Erythroblast (primary cell): ENCODE data around the gene GPR42.
"Not testable (repeated sequence)": the region's sequence is repeated elsewhere in the genome, so short reads cannot be mapped to it uniquely, and the experiment has no call there.

ENCODE experiments used
- DNase-seq, 2 experiments: peaks; one replicate each; lab custom pipeline; 2025; lab: John Stamatoyannopoulos, UW
- GATA1 ChIP-seq: IDR thresholded peaks from 2 replicates; pipeline ENCODE4 v1.6.1; 2011; ENCODE audit warnings: low read depth, mild to moderate bottlenecking, control low read depth, low read length, moderate library complexity
- POLR2A ChIP-seq: IDR thresholded peaks from 2 replicates; pipeline ENCODE4 v1.6.1; 2011; ENCODE audit warnings: mild to moderate bottlenecking, low read length

GPR42 gene

DNA sequence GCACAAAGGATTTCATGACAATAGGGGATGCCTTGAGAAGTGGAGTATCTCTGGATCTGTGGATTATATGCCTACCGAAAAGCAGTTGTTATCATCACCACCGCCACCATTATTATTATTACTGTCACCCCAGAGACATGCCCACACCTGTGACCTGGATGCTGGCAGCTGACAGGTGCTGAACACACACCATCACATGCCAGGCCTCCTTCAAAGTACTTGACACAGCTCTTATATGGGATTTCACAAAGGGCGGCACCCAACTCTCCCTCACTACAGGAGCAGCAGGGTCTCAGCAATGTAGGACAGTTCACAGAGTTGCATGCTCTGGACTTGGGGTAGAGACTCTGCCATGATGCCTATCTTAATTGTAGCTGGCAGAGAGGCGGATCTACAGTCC is 5.6 kb upstream of the GPR42 start:
- TF ChIP-seq GATA1 = no peak
- TF ChIP-seq POLR2A = no peak
- DNase-seq = no peak

DNA sequence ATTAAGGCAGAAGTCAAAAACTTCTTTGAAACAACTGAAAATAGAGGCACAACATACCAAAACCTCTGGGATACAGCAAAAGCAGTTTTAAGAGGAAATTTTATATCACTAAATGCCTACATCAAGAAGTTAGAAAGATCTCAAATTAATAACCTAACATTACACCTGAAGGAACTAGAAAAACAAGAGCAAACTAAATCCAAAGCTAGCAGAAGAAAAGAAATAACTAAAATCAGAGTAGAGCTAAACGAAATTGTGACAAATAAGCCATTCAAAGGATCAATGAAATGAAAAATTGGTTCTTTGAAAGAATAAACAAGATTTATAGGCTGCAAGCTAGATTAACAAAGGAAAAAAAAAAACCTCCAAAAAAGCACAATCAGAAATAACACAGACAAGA is 2.5 kb upstream of the GPR42 start:
- no peak for TF ChIP-seq POLR2A
- no peak for TF ChIP-seq GATA1

DNA sequence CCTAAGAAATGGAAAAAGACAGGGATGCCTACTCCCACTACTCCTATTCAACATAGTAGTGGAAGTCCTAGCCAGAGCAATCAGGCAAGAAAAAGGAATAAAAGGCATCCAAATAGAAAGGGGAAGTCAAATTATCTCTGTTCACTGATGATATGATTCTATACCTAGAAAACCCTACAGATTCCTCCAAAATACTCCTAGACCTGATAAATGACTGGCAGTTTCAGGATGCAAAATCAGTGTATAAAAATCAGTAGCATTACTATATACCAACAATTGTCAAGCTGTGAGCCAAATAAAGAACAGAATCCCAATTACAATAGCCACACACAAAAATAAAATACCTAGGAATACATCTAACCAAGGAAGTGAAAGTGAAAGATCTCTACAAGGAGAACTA is 1.3 kb upstream of the GPR42 start:
- TF ChIP-seq GATA1 = no peak
- no peak for TF ChIP-seq POLR2A
- no peak for DNase-seq

More for the DNA sequence above, 2.5 kb upstream of the GPR42 start:
- no peak for DNase-seq

DNA sequence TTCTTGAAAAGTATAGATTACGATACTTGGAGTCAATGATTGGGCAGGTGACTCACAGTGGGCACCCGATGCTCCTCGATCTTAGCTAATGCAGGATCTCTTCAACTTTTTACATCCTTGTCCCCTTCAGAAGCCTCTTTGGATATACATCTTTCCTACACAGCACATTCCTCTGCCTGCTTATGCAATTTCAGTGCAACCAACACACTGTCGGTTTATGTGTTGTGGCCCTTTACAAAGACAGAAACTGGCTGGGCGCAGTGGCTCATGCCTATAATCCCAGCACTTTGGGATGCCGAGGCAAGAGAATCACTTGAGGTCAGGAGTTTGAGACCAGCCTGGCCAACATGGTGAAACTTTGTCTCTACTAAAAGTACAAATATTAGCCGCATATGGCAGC is 2.6 kb downstream of the GPR42 start:
- no peak for DNase-seq
- TF ChIP-seq GATA1 = no peak
- TF ChIP-seq POLR2A = no peak

DNA sequence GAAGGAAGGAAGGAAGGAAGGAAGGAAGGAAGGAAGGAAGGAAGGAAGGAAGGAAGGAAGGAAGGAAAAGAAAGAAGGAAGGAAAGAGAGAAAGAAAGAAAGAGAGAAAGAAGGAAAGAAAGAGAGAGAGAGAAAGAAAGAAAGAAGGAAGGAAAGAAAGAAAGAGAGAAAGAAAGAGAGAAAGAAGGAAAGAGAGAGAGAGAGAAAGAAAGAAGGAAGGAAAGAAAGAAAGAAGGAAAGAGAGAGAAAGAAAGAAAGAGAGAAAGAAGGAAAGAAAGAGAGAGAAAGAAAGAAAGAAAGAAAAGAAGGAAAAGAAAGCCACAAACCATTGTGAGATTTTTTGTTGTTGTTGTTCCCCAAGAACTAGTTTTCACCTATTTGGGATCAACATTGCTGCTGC is 3.2 kb downstream of the GPR42 start:
- DNase-seq = not testable (repeated sequence)

DNA sequence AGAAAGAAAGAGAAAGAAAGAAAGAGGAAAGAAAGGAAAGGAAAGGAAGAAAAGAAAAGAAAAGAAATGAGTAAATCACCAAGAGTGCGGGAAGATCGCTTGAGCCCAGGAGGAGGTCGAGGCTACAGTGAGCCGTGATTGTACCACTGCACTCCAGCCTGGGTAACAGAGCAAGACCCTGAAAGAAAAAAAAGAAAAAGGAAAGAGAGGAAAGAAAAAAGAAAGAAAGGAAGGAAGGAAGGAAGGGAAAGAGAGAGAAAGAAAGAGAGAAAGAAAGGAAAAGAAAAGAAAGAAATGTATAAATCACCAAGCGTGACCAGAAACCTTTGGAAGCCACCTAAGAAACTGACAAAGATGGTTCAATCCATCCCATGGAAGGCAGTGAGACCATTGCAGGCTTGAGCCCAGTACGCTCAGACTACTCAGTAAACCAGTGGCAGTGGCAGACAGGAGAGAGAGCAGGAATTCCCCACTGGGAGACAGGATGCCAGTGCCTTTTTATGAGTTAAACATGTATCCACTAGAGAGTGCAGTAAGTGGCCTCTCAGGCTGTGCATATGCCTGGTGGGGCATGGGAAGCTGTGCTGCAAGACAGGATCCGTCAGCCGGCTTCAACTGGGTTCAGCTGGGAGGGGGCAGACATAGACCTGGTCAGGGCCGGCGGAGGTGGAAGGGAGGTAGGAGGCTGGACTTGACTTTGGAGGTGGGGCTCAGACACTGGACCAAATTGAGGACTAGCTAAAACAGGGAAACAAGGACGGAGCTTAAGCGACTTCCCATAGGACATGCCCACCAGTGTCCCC is 4.8 kb downstream of the GPR42 start:
- DNase-seq = no peak
- no peak for TF ChIP-seq GATA1
- no peak for TF ChIP-seq POLR2A

DNA sequence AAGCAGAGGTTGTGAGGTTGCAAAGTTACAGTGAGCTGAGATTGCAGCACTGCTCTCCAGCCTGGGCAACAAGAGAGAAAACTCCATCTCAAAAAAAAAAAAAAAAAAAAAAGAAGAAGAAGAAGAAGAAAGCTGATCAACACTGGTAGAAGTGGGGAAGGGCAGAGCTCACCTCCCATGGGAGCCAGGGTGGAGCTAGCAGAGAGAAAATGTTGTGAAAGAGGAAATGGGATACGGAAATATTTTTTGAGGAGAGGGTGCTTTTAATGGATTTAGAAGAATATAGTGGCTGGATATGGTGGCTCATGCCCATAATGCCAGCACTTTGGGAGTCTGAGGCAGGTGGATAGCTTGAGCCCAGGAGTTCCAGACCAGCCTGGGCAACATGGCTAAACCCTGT is 6.8 kb downstream of the GPR42 start:
- TF ChIP-seq POLR2A (no peak), GATA1 (no peak)
- no peak for DNase-seq

DNA sequence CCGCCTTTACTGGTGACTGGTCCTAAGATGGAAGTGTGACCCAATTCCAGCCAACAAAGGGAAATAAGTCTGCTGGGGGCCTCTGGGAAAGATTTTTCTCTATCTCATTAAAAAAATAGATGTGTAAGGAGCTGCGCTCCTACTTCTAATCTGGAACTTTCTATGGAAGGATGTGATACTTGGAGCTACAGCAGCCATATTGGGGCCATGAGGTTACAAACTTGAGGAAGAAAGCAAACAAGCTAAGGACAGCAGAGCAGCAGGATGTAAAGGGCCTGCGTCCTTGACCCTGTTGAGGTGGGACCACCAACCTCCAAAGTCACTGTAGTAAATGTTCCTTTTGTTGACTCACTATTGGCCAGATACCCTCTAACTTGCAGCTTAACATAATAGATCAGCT is 7.5 kb downstream of the GPR42 start:
- TF ChIP-seq POLR2A (no peak), GATA1 (no peak)

DNA sequence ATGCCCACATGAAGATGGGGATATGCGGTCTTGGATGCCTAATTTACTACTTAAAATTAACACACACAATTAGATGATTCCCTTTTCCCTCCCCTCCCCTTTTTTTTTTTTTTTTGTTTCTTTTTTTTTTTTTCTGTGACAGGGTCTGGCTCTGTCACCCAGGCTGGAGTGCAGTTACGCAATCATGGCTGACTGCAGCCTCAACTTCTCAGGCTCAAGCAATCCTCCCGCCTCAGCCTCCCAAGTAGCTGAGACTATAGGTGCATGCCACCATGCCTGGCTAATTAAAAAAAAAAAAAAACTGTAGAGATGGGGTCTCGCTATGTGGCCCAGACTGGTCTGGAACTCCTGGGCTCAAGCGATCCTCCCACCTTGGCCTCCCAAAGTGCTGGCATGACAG is 8.7 kb downstream of the GPR42 start:
- DNase-seq = not testable (repeated sequence)

More for the DNA sequence above, 7.5 kb downstream of the GPR42 start:
- DNase-seq = no peak

DNA sequence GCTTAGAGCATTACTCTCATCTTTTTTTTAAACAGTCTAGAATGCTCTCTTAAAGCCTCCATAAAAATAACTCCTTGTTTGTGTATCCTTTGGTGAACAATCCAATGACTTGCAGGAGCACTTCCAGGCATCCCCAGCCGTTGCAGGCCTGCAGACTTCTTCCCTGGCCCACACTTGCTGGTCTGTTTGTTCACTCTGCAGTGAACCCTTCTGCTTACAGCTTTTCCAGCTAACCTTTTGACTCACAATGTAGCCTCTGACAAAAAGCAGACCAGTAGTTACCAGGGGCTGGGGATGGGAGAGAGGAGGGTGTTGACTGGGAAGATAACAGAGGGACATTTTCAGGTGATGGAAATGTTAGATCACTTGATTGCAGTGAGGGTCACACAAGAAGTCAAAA is 9.1 kb downstream of the GPR42 start:
- TF ChIP-seq GATA1 (no peak), POLR2A (no peak)
- no peak for DNase-seq

DNA sequence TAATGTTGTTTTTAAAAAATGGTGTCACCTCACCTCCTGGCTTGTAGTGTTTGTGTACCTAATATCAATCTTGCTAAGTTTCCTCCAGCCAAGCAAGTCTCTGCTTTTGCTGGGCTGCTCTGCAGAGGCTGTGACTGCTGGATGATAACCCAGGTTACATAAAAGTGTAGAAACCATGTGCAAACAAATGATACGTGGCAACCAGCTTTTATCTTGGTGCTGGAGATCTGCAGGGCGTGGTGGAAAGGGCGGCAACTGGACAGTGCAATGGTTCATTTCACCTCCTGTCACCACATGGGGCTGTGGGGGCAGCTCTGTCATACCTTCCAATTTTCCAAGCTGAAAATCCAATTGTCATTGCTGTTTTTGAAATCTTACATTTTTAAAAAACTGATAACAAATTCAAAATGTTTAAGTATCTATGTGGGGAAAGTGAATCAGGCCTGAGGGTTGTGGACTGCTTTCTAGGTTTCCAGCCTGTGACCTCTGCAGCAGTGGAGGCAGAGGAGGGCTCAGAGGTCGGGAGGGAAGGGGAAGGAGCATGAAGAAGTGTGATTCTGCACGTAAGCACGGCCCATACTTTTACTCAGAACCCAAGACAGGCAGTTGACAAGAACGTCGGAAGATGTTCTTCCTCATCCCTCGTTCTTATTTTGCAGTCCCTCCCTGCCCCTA is 9.7 kb downstream of the GPR42 start:
- no peak for TF ChIP-seq POLR2A
- TF ChIP-seq GATA1 = peak; percentile 64
- peak; percentile 86 to 95 for DNase-seq

DNA sequence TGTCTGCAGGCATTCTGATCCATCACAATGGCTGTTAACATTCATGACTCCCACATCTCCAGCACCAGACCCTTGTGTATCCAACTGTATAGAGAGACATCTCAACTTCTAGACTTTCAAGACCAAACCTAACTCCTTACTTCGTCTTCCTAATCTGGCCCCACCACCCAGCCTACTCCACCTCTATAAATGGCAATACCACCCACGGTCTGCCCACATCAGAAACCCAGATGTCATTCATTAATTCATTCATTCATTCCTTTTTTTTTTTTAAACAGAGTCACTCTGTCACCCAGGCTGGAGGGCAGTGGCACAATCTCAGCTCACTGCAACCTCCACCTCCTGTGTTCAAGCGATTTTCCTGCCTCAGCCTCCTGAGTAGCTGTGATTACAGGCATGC is 10.4 kb downstream of the GPR42 start:
- TF ChIP-seq GATA1 (no peak), POLR2A (no peak)

DNA sequence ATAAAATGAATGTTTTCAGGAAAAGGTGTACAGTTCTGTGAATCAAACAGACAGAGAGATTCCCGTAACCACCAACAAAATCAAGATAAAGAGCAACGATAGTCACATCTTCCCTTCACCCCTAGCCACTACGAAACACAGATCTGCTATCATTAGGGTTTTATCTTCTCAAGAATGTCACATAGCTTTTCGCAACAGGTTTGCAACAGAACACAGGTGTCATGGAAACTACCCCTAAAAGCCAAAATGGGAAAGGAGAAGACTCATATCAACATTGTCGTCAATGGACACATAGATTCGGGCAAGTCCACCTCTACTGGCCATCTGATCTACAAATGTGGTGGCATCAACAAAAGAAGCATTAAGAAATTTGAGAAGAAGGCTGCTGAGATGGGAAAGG is 11.1 kb downstream of the GPR42 start:
- DNase-seq = no peak
- TF ChIP-seq POLR2A (no peak), GATA1 (no peak)

More for the DNA sequence above, 10.4 kb downstream of the GPR42 start:
- no peak for DNase-seq

DNA sequence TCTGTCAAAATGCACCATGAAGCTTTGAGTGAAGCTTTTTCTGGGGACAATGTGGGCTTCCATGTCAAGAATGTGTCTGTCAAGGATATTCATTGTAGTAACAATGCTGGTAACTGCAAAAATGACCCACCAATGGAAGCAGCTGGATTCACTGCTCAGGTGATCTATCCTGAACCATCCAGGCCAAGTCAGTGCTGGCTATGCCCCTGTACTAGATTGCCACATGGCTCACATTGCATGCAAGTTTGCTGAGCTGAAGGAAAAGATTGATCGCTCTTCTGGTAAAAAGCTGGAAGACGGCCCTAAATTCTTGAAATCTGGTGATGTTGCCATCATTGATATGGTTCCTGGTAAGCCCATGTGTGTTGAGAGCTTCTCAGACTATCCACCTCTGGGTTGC is 12.7 kb downstream of the GPR42 start:
- TF ChIP-seq GATA1 (no peak), POLR2A (no peak)
- no peak for DNase-seq

DNA sequence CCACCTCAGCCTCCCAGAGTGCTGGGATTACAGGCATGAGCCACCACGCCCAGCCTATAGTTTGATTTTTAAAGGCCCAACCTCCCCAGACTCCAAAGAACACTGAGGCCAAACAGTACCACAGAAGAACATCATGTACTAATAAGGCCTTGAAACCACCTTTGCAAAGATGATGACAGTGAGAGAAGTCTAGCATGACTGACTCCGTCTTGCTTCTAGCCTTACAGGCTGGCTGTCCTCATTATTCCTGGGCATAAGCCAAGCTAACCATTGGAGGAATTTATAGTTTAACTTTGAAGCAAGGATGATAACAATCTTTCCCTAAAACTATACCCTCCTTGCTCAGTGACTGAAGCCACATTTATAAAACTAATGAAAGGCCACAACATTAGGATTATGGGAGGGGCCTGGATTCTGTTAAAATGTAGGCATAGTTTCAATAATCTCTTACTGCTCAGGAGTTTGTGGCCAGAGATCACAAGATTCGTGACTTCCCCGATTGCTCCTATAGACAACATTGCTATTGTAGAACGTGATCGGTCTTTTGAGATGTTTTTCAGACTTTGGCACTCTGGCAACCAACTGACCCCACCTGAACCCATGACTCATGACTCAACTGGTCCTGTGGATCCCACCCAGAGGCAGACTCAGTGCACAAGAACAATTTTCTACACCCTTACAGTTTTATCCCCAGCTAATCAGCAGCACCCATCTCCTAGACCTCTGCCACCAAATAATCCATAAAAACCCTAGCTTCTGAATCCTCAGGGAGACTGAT is 17.6 kb downstream of the GPR42 start:
- TF ChIP-seq GATA1 = no peak
- TF ChIP-seq POLR2A = no peak
- peak; percentile 64 to 73 for DNase-seq
